HG02884 (cell line): ENCODE data around the gene AKAP9.
"Not testable (repeated sequence)": the region's sequence is repeated elsewhere in the genome, so short reads cannot be mapped to it uniquely, and the experiment has no call there.

Source experiments
- ATAC-seq: cut with Tn5 transposase; IDR thresholded peaks from one replicate; pipeline ENCODE4 v1.9.1; 2021; ENCODE audit warnings: mild to moderate bottlenecking, moderate library complexity; ENCODE audit not compliant: unreplicated experiment

The AKAP9 gene

DNA sequence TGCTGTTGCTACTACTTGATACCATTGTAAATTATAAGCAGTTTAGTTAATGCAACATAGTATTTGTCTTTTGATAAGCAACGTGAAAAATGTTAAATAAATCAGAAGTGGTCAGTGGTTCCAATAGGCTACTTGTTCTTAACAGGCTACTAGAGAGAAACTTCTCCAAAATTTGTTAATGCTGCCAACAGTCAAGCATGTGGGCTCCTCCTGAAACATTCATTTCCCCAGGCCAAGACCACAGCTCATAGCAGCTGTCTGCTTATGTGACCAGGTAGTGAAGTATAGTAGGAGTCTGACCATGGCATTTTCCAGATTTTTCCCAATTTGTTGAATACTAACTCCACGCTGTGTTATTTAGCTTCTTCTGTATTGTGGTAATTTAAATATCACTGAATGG lies 112.7 kb downstream of the AKAP9 start:
- ATAC-seq: no peak

DNA sequence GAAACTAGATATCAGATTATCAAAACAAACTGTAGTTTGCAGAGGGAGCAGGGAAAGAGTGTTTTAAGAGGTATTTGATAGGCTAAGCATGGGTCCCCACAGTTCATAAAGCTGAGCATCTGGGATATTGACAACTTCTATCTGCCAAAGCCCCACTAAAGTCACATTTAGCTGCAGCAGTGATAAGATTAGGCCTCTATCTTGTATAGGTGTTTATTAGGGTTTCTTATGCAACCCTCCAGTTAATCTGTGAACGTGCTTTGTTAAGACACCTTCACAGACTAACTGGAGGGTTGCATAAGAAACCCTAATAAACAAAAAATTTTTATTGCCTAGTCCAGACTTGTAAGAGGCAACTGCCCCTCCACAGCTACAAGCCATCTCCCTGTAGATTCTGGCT lies 115.6 kb downstream of the AKAP9 start:
- ATAC-seq: no peak

DNA sequence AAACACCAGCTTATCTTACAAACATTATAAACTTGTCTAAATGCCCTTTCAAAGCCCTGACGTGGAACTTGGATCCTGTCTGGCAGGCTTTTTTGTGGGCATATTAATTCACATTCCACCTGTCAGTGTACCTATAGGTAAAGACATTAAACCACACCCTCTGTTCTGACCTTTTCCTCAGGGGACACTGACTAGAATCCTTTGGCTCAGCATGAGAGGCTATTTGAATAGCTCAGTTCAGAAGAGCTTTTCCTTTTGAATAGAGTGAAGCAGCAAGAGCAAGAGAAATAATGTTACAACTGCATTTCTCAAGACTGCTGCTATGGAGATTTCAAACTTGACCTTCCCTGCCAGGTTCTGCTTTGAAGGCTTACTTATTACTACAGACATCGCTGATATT lies 116.7 kb downstream of the AKAP9 start:
- ATAC-seq: no peak

DNA sequence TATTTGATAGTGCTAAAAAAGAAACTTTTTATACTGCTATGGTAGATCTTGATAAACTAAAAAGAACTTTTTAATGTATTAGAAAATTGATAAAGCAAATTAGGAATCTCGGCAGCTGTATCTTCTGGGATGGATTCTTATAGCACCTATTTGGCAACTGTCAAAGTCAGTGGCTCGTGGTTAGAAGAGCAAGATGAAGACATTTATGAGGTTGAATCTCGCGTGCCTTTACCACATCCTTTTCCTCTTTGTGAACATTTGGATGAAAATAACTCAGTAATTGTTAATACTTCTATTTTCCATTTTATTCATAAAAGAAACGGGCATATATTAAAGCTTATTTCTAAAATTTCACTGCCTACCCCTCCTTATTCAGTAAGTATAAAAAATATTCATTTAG lies 117.4 kb downstream of the AKAP9 start:
- ATAC-seq: no peak

DNA sequence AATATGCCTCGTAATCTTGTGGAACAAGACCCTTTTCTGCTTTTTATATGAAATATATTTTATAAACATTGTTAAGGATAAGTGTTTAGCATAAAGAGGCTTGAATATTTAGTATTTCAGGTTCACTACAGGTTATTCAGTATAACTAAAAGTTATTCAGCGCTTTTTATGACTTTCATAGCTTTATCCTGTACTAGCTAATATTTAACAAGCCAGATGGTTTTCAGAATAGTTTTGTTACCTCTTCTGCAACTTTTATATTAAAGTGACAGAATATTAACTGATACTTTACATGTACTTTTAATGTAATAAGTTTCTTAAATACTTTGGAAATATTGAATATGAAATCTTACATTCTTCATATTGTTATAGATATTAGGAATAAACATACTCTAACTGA lies 118.2 kb downstream of the AKAP9 start:
- no peak for ATAC-seq

DNA sequence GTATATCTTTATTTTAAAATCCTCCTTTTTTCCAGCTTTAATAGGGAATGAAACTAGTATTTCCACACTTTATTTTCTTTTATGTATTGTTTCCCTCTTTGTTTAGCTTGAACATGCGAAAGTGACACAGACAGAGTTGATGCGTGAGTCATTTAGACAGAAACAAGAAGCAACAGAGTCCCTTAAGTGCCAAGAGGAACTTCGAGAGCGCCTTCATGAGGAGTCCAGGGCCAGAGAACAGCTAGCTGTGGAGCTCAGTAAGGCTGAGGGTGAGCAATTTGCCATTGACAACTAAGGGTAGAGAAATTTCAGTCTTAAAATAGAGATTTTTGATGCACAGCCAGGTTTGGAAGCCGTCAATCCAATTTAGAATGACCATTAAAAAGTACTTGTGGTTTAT lies 120.5 kb downstream of the AKAP9 start:
- no peak for ATAC-seq

DNA sequence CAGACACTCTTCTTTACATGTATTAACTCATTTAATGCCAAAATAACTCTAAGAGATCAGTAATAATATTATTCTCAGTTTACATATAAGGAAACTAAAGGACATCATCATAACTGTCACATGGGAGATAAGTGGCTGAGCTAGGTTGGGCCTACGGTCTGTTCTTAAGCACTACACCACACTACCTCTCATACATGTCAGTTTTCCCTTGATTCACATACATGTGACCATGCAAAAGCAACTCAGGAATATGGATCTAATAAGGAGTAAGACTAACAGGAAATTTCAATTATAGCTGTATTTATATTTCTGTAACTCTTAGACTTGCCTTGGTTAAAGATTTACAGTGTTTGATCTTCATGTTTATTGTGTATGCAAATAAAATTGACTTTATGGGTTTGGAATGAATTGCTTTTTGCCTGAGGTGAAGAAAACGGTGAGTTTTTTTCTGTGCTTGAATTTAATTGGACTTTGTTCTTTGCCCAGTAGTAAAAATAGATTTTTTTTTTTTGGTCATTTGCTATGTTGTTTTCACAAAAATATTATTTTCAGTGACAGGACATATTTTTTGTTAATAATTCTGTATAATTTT lies 123.9 kb downstream of the AKAP9 start:
- no peak for ATAC-seq

DNA sequence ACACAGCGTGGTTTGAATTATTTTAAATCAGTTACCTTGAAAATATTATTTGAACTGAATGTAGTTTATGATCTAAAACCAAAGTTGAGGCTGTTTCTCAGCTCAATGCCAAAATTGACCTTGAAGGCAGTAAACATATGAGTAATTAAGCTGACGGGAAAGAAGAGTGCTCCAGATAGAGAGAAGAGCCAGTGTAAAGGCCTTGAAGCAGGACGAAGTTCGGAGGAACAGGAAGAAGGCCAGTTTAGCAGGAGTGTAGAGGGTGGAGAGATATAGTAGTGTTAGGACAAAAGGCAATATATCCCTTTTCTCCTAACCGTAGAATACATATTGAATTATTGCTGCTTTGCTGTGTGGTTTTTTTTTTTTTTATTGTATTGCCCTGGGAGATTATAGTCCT lies 130.4 kb downstream of the AKAP9 start:
- no peak for ATAC-seq

DNA sequence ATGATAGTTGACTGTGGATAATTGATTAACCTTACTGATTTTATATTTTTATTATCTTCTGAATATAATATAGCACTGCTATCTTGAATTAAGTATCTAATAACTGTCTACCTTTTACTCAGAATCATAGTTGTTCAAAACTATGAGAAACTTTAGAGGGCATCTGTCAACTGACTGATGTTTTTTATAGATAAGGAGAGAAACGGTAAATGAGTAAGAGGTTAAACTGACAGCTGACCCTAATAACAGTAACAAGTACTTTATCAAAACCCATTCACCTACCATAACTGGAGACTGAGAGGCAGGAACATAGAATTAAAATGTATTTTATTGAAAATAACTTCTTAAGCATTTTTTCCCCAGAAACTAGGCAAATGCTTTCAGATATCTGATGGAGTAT lies 131.5 kb downstream of the AKAP9 start:
- ATAC-seq: no peak

DNA sequence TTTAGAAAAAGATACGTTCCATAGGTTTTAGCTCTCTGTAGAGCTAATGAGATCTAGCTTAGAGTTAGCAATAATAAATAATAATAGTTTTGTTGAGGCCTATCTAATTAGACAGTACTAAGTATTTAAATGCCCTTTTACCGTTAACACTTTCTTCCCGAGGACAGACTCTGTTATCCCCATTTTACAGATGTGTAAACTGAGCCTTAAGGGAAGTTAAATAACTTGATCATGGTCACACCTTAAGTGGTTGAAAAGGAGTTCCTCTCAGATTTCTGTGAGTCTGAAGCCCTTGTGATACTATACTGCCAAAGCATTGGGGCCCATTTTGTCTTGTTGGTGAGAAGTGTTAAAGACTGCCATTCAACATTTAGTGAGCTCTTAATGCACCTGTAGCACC lies 132.0 kb downstream of the AKAP9 start:
- ATAC-seq: no peak

DNA sequence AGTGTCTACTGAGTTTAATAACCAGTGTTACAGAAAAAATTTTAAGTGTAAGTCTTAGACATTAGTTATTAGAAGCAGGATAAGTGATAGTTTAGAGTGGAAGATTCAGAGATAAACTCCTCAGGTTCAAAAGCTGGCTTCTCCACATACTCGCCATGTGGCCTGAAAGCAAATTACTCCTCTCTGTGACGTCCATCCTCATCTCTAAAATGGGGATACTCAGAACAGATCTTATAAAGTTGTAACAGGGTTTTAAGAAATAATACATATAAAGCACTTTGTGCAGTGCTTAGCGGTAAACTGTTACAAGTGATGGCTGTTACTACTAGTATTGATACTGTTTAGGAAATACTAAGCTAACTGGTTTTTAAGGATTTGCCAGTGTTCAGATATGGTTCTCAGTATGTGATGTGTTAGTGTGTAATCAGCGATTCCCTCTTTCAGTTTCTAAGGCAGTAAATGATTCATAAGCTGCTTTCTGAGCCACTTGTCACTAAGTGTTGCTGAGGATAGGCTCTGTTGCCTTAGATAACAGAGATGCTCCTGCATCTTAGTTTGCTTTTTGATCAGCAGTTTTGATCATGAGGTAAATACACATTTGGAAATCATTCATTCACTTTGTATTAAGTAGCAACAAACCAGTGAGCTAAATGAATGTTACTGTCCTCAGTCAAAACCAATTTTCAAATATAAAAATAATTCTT lies 134.9 kb downstream of the AKAP9 start:
- peak; percentile 95 for ATAC-seq

DNA sequence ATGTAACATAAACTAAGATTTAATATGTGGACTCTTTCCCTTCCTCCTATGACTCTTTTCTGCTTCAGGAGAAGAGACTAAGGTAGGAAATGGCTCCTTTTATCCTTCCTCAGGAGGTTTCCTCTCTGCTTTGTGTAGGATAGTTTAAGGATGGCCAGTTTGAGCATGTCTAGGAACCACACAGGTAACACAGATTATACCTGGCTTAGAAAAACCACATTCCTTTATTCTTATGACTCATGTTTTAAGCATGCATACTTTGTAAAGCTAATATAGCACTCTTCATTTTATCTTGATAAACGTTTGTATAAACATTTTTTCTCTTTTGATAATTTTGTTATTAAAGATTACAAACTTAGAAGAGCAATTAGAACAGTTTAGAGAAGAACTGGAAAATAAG lies 135.8 kb downstream of the AKAP9 start:
- no peak for ATAC-seq

DNA sequence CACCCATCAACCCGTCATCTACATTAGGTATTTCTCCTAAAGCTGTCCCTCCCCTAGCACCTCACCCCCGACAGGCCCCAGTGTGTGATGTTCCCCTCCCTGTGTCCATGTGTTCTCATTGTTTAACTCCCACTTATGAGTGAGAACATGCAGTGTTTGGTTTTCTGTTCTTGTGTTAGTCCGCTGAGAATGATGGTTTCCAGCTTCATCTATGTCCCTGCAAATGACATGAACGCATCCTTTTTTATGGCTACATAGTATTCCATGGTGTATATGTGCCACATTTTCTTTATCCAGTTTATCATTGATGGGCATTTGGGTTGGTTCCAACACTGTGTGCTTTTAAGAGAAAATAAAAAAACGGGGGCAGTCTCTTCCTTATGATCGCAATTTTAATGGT lies 143.3 kb downstream of the AKAP9 start:
- ATAC-seq: not testable (repeated sequence)

DNA sequence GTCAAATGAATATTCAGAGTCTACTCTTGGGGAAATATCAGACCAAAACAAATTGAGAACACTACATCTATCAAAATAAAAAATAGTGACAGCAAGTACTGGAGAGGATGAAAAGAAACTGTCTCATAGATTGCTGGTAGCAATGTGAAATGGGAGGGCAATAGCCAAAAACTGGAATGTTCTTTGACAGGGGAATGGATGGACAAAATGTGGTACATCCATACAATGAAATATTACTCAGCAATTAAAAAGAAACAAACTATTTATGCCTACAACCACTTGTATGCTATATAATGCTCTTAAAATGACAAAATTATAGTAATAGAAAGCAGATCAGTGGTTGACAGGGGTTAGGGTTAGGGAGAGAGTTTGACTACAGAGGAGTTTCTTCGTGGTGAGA lies 147.6 kb downstream of the AKAP9 start:
- ATAC-seq: no peak

DNA sequence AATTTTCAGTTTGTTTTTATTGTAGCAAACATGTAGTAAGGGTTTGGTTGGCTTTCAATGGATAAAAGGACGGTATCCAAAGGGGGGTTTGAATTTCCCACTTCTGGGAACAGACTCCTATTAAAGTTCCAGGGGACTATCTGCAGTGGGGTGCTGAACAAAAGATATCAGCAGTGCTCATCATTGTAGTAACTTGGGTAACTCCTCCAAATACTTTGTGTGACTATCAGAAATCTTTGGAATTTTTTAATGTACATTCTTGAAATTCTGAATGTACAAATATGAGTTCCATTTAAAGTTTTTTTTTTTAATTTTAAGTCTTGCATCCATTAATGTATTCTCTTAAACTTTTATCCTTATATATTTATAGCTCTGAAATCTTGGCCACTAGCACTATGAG lies 151.5 kb downstream of the AKAP9 start:
- ATAC-seq: no peak

DNA sequence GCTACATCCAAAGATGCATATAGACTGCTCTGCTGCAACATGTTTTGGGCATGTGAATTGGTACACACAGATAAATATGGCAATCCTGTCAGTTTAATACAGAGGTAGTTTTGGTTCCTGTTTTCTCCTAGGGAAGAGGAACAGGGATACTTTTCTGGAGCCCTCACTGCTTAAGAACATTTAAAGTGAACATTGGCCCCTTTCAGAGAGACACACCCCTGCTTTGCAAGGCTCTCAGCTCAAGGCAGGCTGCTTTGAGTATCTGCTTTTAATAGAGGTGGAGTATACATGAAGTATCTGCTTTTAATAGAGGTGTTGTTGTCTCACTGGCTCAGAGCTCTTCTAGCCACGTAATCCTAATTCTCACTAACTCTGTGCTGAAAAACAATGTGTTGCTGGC lies 154.7 kb downstream of the AKAP9 start:
- no peak for ATAC-seq

DNA sequence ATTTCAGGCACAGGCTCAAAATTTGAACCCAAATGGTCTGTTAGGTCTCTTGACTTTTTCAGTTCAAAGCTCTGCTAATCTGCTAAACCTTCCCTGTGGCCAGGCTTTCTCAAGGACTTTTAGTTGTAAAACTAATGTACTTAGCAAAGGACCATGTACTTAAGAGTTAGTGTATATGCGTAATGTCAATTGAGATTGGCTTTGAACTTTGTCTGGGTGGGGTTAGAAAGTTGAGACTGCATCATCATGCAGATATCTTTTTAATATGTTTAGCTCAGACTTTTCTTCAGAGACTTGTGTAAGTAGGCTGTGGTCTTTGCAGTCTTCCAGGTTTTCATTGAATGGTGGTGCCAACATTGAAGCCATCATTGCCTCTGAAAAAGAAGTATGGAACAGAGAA lies 159.9 kb downstream of the AKAP9 start:
- no peak for ATAC-seq

DNA sequence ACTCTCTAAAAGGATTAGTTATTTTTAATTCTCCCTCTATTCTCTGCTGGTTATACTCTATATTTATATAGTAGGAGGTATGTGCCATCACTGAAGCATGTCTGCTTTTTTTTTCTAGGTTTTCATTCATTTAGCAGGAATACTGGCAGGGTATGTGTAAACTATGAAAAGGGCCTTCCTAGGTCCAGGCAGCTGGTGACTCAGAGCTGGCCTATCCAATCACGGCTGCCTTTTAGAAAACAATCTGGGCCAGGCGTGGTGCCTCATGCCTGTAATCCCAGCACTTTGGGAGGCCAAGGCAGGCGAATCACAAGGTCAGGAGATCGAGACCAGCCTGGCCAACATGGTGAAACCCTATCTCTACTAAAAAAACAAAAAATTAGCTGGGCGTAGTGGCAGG lies 162.2 kb downstream of the AKAP9 start:
- ATAC-seq: not testable (repeated sequence)

DNA sequence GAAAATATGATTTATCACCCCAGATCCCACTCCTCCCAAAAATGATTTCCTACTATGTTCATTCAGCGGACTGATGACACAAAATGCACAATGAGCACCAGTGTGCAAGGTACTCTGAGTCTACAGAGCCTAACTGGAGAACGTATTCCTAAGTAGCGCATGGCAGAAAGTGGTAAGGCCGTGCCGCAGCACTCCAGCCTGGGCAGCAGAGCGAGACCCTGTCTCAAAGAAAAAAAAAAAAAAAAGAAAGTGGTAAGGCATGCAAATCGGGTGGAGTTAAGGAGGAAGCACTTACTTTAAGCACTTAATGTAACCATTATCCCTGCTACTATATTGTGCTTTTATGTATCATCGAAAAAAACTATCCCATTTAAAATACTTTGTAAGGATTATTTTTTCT lies 168.2 kb downstream of the AKAP9 start:
- ATAC-seq: no peak

DNA sequence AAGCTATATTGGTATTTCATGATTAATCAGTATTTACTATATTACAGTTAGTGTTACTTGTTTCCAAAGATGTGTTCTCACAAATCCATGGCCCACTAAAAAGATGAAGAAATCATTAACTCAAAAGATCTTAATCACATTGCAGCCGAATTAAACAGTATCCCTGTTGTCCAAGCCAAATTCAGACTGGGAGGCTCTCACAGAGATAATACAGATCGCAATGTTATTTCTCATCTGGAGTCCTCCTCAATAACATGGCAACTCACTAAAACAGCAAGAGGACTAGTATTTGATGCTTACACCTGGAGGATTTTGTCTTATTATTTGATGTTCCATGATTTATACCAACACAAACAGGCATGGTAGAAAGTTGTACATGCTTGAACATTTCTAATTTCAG lies 170.2 kb downstream of the AKAP9 start:
- ATAC-seq: no peak

DNA sequence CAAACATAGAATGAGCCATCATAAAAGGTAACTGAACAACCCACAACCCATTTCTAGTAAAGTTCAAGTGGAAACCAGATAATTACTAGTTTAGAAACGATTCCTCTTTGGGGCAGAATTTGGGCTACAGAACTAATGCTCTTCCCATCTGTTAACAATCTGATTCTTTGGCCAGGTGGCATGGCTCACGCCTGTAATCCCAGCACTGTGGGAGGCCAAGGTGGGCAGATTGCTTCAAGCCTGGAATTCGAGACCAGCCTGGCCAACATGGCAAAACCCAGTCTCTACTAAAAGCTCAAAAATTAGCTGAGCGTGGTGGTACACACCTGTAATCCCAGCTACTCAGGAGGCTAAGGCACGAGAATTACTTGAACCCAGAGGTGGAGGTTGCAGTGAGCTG lies 175.2 kb downstream of the AKAP9 start:
- no peak for ATAC-seq

DNA sequence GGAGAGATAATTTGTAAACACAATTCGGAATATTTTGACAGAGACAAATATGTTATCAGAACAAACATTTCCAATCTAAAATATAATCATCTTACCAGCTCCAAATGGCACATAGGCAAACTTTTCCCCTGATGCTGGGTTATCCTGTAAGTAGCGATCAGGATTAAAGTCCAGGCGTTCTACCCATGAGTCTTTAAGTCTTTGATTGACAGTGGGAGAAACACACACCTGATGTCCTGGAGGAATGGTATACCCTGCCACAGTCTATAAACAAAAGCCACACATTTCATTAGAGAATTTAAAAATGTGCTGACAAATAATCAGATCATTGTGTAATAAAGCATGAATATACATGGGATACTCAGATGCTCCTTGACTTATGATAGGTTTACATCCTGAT lies 176.3 kb downstream of the AKAP9 start:
- no peak for ATAC-seq

DNA sequence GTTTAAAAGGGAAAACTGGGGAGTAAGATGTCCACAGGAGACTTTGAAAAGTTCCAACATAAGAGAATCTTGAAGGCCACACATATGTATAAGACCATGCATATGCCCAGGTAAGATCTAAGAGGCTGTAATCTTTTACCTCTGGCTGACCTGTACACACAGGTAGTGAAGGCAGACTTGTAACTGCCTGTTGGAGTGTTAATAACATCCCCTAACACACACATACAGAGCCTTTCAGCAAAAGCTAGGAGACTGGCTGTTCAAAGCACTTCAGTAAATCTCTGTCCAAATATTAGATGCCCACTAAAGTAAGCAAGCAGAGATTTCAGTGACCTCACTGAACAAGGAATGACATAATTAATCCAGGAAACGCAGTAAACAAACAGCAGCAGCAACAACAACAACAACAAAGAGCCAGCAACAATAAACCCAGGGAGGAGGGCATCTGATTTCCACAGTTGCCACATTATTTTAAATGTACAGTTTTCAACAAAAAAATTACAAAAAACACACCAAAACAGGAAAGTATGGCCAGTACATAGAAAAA lies 178.6 kb downstream of the AKAP9 start:
- ATAC-seq: no peak
